Kidney tubule cell (primary cell): ENCODE measurements around the gene ZFAND3.
A peak's percentile ranks its signal among the peaks of the same experiment; 100 is the strongest.

Source experiments
- DNase-seq: peaks from one replicate; pipeline ENCODE4 v3.0.0-alpha.2; 2018; ENCODE audit warnings: low spot score

Gene ZFAND3

GRCh38 chr6:38049861-38050397, 230.4 kb downstream of the ZFAND3 start:
- DNase-seq = peak; percentile 36

DNA sequence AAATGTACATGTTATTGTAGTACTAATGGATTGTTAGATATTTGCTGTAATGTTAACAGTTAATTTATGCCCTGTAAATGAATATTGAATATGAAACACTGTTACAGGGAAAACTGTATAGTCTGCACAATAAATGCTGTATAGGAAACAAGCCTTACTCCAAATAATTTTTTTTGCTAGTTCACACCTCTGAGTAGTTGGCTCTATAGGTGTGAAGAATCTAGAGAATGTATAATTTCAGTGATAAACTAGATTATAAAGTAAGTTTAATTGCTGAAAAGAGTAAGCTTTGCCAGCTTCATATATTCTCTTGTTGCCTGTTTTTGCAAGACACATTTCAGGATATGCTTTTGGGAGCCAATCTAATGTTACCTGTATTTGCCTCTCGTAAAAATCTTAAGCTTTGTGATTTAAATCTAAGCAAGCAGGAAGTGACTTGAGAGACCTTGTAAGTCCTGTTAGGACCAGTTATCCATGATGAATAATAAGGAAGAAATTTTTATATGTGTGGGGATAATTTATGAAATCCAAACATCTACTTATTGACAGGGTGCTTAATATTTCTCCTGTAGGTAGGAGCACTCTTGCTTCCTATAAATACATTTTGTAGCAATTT, 232.4 kb downstream of the ZFAND3 start:
- no peak for DNase-seq

GRCh38 chr6:38054527-38055202, 235.1 kb downstream of the ZFAND3 start:
- no peak for DNase-seq

DNA sequence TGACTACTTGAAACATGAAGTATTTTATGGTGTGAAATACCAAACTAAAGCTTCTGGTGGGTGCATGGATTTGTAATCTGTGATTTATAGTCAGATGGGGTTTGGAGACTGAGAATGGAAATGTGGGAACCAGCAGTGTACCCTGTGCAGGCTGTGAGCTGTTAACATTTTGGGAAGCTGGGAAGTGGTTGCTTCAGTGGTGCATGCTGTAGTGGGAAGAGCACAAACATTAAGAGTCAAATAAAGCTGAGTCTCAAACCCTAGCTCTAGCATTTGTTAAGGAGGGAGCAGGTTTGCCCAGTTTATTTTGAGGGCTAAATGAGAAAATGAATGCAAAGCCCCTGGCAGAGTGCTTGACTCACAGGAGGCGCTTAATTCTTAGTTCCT, 235.7 kb downstream of the ZFAND3 start:
- DNase-seq = no peak

- DNase-seq = no peak
Measured at GRCh38 chr6:38056361-38056760, 236.8 kb downstream of the ZFAND3 start.

DNA sequence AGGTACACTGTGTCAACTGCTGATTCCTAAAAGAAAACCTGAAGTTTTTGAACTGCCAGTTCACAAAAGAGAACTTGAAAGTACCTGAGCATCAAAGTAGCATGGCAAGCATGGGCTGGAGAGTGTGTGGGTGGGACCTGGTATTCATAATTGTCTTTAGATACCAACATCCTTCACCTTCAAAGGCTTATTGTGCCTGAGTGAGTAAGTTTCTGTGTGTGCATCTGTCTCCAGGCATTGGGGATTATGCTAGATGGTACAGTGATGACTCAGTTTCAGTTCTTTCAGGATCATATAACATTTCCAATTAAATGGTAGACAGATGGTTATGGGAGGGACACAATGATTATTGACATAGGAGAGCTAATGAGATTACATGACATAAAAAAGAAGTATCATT, 238.5 kb downstream of the ZFAND3 start:
- DNase-seq = peak; percentile 69

DNA sequence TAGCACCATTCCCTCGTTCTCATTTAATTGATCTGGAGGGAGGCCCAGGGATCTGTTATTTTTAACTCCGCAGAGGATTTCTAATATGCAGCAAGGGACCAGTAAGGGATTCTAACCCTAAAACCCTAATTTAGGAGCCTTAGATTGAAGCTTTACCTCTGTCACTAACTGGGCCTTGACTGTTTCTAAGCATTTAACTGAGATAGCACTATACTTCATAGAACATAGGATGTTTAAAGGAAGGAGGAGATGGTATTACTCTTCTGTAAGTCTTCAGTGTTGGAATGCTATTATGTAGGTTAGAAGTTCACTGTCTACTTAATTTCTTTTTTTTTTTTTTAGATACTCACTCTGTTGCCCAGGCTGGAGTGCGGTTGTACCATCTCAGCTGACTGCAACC, 242.5 kb downstream of the ZFAND3 start:
- no peak for DNase-seq

DNA sequence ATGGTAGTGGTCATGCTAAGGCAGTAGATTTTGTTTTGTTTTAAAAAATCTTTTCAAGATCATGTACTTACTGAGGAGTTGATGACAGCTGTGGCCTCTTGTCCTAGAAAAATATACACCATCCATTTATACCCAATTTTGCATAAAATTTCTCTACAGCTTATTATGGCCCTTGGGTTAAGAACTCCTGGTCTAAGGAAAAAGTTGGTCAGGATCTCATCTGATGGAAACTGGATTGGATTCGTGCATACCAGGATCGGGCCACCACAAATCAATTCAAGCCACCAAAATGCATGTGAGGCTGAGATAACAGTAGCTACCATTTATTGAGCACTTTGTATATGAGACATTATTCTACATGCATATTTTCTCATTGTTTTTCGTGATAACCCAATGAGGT, 244.4 kb downstream of the ZFAND3 start:
- DNase-seq = no peak

- no peak for DNase-seq
Measured at GRCh38 chr6:38064431-38064830, 244.9 kb downstream of the ZFAND3 start.

DNA sequence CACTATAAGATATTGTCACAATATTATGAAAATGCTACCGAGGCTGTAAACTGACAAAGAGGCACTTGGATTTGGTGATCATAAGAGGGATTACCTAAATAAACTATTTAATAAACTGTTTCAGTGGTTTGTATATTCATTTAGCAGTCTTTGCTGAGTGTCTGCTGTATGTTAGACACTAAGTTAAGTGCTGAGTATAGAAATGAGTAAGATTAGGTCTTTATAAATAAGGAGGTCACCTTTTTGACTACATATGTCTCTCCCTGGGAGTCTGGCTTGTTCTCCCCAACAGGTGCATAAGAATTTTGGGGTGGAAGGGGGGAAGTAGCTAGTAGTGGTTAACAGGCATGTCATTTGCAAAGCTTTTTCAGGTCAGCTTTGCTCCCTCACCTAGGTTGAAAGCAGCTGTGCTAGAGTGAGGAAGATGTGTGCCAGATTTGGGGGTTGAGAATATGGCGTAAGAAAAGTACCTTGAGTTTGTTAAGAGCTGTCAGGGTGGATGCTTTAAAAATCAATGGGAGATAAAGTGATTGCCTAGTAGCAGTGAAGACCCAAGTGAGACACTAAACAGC, 246.3 kb downstream of the ZFAND3 start:
- no peak for DNase-seq

DNA sequence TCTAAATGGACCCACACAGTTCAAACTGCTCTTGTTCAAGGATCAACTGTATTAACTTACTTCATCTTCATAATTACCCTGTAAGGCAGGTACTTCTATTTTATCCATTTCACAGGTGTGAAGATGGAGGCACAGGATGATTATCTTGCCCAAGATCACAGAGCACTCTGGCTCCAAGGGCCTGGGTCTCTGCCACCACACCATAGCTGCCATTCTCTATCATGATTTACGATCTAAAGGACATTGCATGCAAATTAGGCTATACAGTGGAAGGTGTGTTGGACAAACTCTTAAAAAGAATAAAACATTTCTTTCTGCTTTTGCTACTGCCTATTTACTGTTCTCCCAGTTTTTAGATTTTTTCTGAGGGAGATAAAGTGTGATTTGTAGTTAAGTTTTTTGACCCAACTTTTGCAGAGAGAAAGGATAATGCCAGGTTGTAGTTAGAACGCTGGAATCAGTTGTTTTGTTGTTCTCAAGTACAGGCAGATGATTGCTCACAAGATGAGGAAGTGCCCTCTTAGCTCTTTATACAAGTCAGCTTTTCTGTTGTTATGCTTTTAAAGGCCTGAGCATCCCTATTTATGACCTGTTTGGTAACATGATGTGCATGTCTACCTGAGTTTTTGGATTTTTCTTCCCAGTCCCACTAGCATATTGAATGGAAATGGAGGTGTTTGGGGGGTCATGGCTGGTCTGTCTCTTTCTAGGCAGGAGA, 247.9 kb downstream of the ZFAND3 start:
- DNase-seq = no peak

- no peak for DNase-seq
Measured at GRCh38 chr6:38068854-38069590, 249.5 kb downstream of the ZFAND3 start.

DNA sequence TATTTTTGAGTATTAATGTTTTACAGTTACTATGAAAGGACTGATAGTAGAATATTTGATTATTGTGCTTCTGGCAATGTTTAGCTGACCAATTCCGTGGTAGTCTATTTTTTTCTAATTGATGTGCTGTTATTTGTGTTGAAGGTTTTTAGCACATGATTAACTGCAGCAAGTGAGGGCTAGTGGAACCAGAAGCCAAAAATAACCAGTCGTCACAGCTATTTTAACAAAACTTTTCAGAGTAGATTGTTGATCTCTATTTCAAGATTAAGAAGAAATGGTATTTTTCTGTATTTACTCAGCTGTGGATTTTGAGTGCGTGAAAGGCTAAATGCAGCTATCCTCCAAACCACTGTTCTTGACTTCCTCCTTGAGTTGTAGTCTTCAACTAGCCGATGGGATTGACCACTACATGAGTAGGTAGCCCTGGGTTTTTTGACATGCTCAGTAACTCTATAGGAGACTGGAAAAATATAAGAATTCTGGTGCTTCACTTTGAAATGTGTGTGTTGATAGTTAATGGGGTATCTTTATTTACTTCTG, 258.0 kb downstream of the ZFAND3 start:
- no peak for DNase-seq

DNA sequence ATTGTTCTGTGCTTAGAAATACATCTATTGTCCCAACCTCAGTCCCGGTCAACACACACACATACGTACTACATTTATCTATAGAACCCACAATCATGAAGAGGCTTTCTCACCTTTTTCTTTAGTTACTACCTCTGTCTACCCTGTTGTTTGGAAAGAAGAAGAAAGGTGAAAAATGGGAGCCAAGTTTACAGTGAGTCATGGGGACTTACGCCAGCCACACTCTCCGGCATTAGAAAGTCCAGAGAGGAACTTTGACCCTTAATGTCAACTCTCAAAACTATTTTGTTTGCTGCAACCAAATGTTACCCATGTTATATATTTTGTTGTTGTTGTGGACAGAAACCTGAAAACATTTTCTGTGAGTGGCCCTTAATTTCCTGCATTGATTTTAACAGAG, 259.1 kb downstream of the ZFAND3 start:
- no peak for DNase-seq

GRCh38 chr6:38079107-38079506, 259.6 kb downstream of the ZFAND3 start:
- DNase-seq = no peak

GRCh38 chr6:38079537-38079936, 260.0 kb downstream of the ZFAND3 start:
- no peak for DNase-seq

GRCh38 chr6:38080360-38080759, 260.8 kb downstream of the ZFAND3 start:
- no peak for DNase-seq

- no peak for DNase-seq
Measured at GRCh38 chr6:38080889-38081288, 261.4 kb downstream of the ZFAND3 start.

- peak; percentile 67 for DNase-seq
Measured at GRCh38 chr6:38085031-38085430, 265.5 kb downstream of the ZFAND3 start.

GRCh38 chr6:38086346-38086745, 266.8 kb downstream of the ZFAND3 start:
- no peak for DNase-seq

- DNase-seq = no peak
Measured at GRCh38 chr6:38088010-38088409, 268.5 kb downstream of the ZFAND3 start.

DNA sequence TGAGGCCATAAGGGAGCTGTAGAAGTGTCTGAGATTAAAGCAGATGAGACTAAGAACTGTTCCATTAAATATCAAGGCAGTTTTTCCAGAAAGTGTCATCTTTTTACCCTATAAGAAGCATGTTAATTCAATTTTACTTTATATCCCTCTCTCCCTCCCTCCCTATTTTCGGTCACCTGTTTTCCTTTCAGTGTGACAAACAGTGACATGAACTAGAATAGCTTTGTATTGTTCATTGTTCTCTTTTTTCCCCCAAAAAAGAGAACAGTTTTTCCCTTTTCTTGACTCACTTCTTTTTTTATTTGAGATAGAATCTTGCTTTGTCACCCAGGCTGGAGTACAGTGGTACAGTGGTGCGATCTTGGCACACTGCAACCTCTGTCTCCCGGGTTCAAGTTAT, 269.3 kb downstream of the ZFAND3 start:
- no peak for DNase-seq
